Naive B cell (primary cell): Measurements from ENCODE around the gene RCSD1. TPM values are rescaled to one million over a fixed set of nuclear protein-coding genes. Genes with fewer than 3 reads are reported as not detected.
"Not testable (repeated sequence)": the region's sequence is repeated elsewhere in the genome, so short reads cannot be mapped to it uniquely, and the experiment has no call there.

Experiments used
- ATAC-seq, 2 donors: fragments of 150-1000 bp; cut with Tn5 transposase; 2 replicates each; pipeline ENCODE4 v1.10.0; 2021; ENCODE audit warnings: low read depth in 2 of 2, mild to moderate bottlenecking in 2 of 2, moderate library complexity in 2 of 2
- DNase-seq: peaks from one replicate; pipeline ENCODE4 v3.0.0; 2022
- H3K27ac Mint-ChIP-seq, 6 donors: one replicate each; pipeline ENCODE4 v1.8.0; 2020 to 2022; ENCODE audit warnings: mild to moderate bottlenecking in 6 of 6, mixed read lengths in 6 of 6, moderate library complexity in 5 of 6, inconsistent platforms in 2 of 6
- H3K27me3 Mint-ChIP-seq, 3 donors: one replicate each; pipeline ENCODE4 v1.8.0; 2021 to 2022; ENCODE audit warnings: mixed read lengths in 3 of 3, mild to moderate bottlenecking in 1 of 3
- H3K36me3 Mint-ChIP-seq, 2 donors: one replicate each; pipeline ENCODE4 v1.8.0; 2020 to 2022; ENCODE audit warnings: mixed read lengths in 2 of 2, inconsistent platforms in 1 of 2, mild to moderate bottlenecking in 1 of 2
- H3K4me1 Mint-ChIP-seq, 3 donors: one replicate each; pipeline ENCODE4 v1.8.0; 2020 to 2022; ENCODE audit warnings: mixed read lengths in 3 of 3, inconsistent platforms in 1 of 3, mild to moderate bottlenecking in 1 of 3, moderate library complexity in 1 of 3
- H3K4me3 Mint-ChIP-seq, 8 donors: one replicate each; pipeline ENCODE4 v1.8.0; 2020 to 2022; ENCODE audit warnings: mild to moderate bottlenecking in 8 of 8, mixed read lengths in 8 of 8, moderate library complexity in 8 of 8, inconsistent platforms in 2 of 8
- H3K9me3 Mint-ChIP-seq, 7 donors: one replicate each; pipeline ENCODE4 v1.8.0; 2020 to 2022; ENCODE audit warnings: mixed read lengths in 7 of 7, mild to moderate bottlenecking in 5 of 7, inconsistent platforms in 2 of 7, moderate library complexity in 1 of 7
- polyA plus RNA-seq, 6 donors: library from polyadenylated mRNA; unstranded; fragments of 300-500 nt; fragmentation: Illumina TruSeq; gene quantifications; one replicate each; pipeline ENCODE4 v1.2.3, GENCODE V29; 2021; ENCODE audit warnings: low read depth in 6 of 6

RCSD1 gene
- polyA plus RNA-seq, 6 donors from 2014 or later = 273 to 418 (median 333) TPM

DNA sequence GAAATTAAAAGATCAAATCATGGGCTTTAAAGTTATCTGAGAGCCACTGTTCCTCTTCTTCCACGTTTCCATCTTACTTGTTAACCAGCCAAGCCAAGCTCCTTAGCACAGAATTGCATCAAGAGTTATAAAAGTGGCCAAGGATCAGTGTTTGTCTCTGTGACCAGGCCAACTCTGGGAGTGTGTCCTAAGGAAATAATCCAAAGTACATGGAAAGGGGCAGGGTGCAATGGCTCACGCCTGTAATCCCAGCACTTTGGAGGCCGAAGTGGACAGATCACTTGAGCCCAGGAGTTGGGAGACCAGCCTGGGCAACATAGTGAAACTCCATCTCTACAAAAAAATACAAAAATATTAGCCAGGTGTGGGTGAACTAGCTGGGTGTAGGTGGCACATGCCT, 81.8 kb downstream of the RCSD1 start:
- H3K4me3 Mint-ChIP-seq = peak overlapping the region in 2 of 8 donors; percentile 54 to 58
- H3K27ac Mint-ChIP-seq = no peak overlapping the region
- H3K36me3 Mint-ChIP-seq = peaks cover 0 to 3% of the 10 kb centered on the region in 2 donors

DNA sequence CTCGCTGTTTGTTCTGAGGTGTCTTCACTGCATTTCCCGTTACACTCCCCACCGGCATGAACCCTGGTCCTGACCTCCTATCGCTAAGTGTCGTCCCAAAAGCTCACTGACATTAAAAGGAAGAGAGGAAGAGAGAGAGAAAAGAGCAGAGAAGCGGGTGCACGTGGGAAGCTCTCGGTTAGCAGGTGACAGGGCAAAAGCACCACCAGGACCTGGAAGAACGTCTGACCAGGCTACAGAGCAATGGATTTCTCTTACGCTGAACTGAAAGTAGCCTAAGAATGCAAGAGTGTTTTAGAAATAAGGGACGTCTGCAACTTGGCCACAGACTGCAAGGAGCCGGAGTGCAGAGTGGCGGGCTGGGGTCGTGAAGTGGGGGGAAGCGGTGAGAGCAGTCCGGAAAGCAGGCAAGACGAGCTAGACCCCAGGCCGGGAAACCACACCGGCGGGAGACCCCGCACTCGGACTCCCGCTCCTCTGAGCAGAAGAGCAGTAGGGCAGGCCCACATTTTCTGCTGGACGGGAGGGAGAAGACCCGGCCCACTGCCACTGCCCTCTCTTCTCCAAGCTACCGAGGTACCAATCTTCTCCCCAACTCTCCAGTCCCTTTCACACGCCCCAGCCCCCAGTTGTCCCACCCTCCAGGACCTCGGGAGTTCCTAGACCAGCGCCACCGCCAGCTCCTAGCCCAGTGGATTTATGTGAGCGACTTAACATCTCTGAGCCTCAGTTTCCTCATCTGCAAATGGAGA, 83.5 kb downstream of the RCSD1 start:
- peak overlapping the region; percentile 85 to 97 (median 93) for H3K4me3 Mint-ChIP-seq
- peaks cover 34 to 64% (median 47%) of the 10 kb centered on the region in 3 donors for H3K4me1 Mint-ChIP-seq
- H3K36me3 Mint-ChIP-seq = peaks cover 0 to 3% of the 10 kb centered on the region in 2 donors
- DNase-seq (peak; percentile 23), ATAC-seq (no peak)
- H3K9me3 Mint-ChIP-seq = peaks cover 0 to 9% (median 0%) of the 10 kb centered on the region in 7 donors
- H3K27ac Mint-ChIP-seq = peak overlapping the region; percentile 50 to 100 (median 98)
- no peaks in the 10 kb centered on the region for H3K27me3 Mint-ChIP-seq

More for the DNA sequence above, 81.8 kb downstream of the RCSD1 start:
- peaks cover 0 to 9% (median 0%) of the 10 kb centered on the region in 7 donors for H3K9me3 Mint-ChIP-seq
- DNase-seq (no peak), ATAC-seq (no peak)
- peaks cover 51 to 70% (median 59%) of the 10 kb centered on the region in 3 donors for H3K4me1 Mint-ChIP-seq
- H3K27me3 Mint-ChIP-seq = no peaks in the 10 kb centered on the region

DNA sequence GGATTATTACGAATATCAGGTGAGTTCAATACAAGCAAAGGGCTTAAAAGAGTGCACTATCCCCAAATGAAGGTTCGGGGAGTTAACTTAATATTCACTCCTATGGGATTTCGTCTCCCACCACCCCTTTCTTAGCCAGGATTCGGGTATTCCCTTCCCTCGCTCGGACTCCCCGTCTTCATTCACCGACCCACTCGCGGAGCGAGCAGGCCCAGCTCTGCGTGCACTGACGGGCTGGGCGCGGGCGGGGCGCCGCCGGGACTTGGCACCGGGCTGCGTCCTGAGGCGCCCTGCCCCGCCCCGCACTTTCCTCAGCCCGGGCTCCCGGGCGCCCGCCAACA, 84.0 kb downstream of the RCSD1 start:
- Mint-ChIP-seq H3K9me3 (peaks cover 0 to 9% (median 0%) of the 10 kb centered on the region in 7 donors), H3K36me3 (peaks cover 0 to 3% of the 10 kb centered on the region in 2 donors), H3K27ac (peak overlapping the region in 5 of 6 donors; percentile 88 to 100 (median 99)), H3K4me3 (peak overlapping the region; percentile 85 to 97 (median 93)), H3K4me1 (peaks cover 31 to 62% (median 45%) of the 10 kb centered on the region in 3 donors), H3K27me3 (no peaks in the 10 kb centered on the region)
- ATAC-seq (peak; percentile 52 to 55), DNase-seq (no peak)

DNA sequence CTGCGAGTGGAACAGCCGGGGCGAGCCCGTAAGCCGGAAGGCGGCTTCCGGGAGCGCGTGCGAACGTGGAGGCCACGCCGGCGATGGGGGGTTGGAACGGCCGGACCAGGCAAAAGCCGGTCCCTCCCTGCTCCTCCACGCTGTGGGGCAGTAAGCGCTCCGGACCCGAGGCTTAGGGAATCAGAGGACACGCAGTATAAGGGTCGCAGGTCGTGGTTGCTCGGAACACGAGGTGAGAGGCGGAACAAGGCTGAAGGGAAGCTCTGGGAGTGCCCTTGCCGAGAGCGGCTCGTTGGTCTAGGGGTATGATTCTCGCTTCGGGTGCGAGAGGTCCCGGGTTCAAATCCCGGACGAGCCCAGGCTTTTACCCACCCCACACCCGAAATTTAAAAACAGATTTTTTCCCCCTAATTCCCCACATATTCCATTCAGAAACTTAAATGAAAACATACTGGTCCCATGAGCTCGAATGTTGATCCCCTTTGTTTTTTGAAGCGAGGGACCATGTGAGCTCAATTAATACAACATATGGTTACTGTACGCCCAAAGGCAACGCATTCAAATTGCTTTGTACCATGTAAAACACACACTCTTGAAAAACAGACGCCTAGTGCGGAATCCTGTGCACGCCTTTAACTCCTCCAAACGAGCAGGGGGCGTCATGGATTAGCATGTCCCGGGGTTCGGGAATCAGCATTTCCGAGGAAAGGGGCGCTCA, 84.6 kb downstream of the RCSD1 start:
- ATAC-seq (peak; percentile 55 to 58), DNase-seq (peak; percentile 82)
- peaks cover 0 to 3% of the 10 kb centered on the region in 2 donors for H3K36me3 Mint-ChIP-seq
- peaks cover 0 to 9% (median 0%) of the 10 kb centered on the region in 7 donors for H3K9me3 Mint-ChIP-seq
- H3K27ac Mint-ChIP-seq = peak overlapping the region; percentile 83 to 100 (median 98)
- H3K4me3 Mint-ChIP-seq = peak overlapping the region; percentile 85 to 97 (median 93)
- no peaks in the 10 kb centered on the region for H3K27me3 Mint-ChIP-seq
- peaks cover 33 to 62% (median 47%) of the 10 kb centered on the region in 3 donors for H3K4me1 Mint-ChIP-seq

DNA sequence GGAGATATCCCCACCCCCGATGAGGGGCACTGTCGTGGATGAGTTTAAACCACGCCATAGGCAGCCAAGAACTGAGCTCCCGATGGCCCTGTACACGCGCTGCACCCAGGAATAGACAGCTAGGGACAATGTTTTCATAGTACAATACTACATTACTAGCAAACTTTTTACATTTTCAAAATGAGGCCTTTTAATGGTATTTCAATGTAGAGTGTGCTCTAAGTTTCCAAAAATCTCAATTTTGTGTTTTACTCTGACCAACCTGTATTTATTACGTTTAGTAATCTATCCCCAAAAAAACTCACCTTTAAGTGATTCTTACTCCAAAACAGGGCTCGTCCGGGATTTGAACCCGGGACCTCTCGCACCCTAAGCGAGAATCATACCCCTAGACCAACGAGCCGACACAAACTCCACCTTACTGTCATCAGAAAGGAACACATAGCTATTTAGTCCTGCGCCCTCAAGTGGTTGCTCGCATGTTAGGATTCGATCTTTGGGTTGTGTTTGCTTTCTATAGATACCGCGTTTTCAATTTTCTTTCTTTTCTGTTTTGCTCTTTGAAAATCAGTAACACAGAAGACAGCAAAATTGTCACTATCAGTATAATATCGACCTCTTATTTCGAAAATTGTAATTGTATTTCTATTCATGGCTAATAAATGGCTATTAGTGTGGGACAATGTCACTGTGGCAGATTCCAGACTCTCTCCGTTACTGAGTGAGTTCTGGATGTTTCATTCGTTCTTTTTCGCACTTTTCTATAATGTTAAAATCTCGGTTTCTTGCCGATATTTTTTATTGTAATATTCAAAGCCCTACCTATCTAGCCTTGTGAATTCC, 85.3 kb downstream of the RCSD1 start:
- Mint-ChIP-seq H3K36me3 (peaks cover 0 to 3% of the 10 kb centered on the region in 2 donors), H3K4me1 (peaks cover 36 to 62% (median 55%) of the 10 kb centered on the region in 3 donors), H3K27me3 (no peaks in the 10 kb centered on the region), H3K27ac (peak overlapping the region; percentile 83 to 100 (median 98)), H3K9me3 (peaks cover 0 to 9% (median 0%) of the 10 kb centered on the region in 7 donors), H3K4me3 (peak overlapping the region; percentile 85 to 97 (median 93))
- DNase-seq = peak; percentile 82
- ATAC-seq = peak; percentile 60 to 66

DNA sequence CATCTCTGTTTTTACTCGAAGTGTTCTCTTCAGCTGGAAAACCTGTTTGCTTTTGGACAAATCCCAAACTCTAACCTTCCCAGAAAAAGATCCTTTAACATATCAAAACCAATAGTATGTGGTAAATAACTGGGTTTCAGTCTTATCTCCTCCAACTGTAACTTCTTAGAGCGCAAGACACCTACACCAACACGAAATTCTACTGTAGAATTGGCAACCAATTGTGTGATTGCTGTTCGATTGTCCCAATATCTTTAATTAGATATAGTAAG, 85.9 kb downstream of the RCSD1 start:
- Mint-ChIP-seq H3K36me3 (peaks cover 0 to 3% of the 10 kb centered on the region in 2 donors), H3K9me3 (peaks cover 0 to 9% (median 0%) of the 10 kb centered on the region in 7 donors), H3K4me1 (peaks cover 39 to 67% (median 59%) of the 10 kb centered on the region in 3 donors), H3K27ac (peak overlapping the region in 5 of 6 donors; percentile 55 to 100 (median 99)), H3K4me3 (peak overlapping the region; percentile 85 to 97 (median 93)), H3K27me3 (no peaks in the 10 kb centered on the region)
- DNase-seq (no peak), ATAC-seq (no peak)

DNA sequence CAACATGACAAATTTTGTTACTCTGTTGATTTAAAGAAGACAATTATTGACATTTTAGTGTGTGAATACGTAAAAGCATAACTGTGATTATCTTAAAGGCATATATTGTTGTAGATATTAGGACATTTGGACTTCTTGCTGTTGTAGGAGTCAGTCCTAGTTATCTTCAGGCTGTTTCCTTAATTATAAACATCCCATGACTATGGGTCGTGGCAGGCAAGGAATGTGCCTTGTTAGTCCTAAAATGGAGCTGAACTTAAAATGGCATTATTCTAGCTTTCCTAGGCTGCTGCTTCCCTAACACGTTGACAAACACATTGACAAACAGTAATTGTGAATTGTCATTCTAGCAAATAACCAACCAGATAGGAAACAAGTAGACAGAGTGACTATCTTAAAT, 87.3 kb downstream of the RCSD1 start:
- H3K27me3 Mint-ChIP-seq = no peaks in the 10 kb centered on the region
- H3K4me1 Mint-ChIP-seq = peaks cover 49 to 74% (median 70%) of the 10 kb centered on the region in 3 donors
- DNase-seq = no peak
- H3K27ac Mint-ChIP-seq = peak overlapping the region in 1 of 6 donors; percentile 100
- no peak for ATAC-seq
- H3K36me3 Mint-ChIP-seq = peaks cover 3 to 7% of the 10 kb centered on the region in 2 donors
- H3K4me3 Mint-ChIP-seq = peak overlapping the region in 5 of 8 donors; percentile 51 to 97 (median 89)
- peaks cover 0 to 9% (median 0%) of the 10 kb centered on the region in 7 donors for H3K9me3 Mint-ChIP-seq

DNA sequence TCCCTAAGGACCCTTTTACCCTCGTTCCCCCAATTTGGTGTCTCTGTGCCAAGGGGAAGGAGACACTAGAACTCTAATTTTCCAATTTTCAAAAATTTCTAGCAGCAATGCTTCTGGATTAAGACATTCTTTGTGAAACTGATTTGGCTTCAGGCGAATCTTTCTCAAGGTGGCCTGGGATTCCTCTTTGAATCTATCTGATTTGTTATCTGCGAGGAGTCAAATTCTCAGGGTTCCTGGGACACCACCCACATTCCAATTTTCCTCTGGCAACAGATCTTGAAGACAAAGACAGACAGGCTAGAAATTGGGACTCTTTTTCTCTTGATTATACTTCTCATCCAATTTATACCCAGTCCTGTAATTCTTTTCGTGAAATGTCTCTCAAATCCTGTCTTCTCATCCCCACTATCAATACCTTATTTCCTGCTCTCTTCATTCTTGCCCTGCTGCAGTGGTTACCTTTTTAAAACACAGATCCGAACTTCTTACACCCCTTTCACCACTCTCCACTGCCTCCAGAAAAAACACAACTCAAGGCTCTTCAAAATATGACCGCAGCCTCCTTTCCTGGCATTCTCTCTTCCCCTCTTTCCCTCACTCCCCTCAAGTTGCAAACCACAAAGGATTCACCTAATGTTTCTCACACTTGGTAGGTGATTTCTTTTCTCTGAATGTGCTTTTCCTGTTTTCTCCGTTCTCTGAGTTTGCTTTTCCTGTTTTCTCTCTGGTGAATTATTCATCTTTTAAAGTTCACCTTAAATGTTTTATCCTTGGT, 89.1 kb downstream of the RCSD1 start:
- Mint-ChIP-seq H3K4me3 (peak overlapping the region in 7 of 8 donors; percentile 17 to 88 (median 55)), H3K9me3 (peaks cover 0 to 9% (median 0%) of the 10 kb centered on the region in 7 donors), H3K27me3 (no peaks in the 10 kb centered on the region), H3K4me1 (peaks cover 47 to 76% (median 68%) of the 10 kb centered on the region in 3 donors), H3K36me3 (peaks cover 3 to 7% of the 10 kb centered on the region in 2 donors), H3K27ac (peak overlapping the region in 5 of 6 donors; percentile 71 to 86 (median 79))
- ATAC-seq (no peak), DNase-seq (no peak)

DNA sequence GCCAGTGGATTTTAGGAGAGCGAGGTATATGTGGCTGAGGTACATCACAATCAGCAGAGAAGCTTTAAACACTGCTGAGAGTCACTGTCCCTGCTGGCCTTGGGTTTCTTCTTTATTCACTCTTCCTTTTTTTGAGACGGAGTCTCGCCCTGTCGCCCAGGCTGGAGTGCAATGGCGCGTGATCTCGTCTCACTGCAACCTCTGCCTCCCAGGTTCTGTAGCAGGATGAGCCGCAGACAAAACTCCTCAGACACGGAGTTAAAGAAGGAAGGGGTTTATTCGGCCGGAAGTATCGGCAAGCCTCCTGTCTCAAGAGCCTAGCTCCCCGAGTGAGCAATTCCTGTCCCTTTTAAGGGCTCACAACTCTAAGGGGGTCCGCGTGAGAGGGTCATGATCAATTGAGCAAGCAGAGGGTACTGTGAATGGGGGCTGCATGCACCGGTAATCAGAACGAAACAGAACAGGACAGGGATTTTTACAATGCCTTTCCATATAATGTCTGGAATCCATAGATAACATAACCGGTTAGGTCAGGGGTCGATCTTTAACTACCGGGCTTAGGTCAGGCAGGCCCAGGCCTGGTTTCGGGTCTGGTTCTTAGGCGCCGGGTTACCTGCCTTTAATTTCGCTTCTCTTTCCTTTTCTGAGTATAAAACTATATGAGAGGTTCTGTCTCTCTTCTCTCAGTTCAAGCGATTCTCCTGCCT, 89.8 kb downstream of the RCSD1 start:
- not testable (repeated sequence) for ATAC-seq, H3K9me3 Mint-ChIP-seq, H3K36me3 Mint-ChIP-seq, H3K27me3 Mint-ChIP-seq
- Mint-ChIP-seq H3K4me1 (peaks cover 44 to 77% (median 66%) of the 10 kb centered on the region in 3 donors), H3K27ac (peak overlapping the region in 5 of 6 donors; percentile 65 to 86 (median 79)), H3K4me3 (peak overlapping the region in 7 of 8 donors; percentile 33 to 97 (median 70))
- peak; percentile 33 for DNase-seq

DNA sequence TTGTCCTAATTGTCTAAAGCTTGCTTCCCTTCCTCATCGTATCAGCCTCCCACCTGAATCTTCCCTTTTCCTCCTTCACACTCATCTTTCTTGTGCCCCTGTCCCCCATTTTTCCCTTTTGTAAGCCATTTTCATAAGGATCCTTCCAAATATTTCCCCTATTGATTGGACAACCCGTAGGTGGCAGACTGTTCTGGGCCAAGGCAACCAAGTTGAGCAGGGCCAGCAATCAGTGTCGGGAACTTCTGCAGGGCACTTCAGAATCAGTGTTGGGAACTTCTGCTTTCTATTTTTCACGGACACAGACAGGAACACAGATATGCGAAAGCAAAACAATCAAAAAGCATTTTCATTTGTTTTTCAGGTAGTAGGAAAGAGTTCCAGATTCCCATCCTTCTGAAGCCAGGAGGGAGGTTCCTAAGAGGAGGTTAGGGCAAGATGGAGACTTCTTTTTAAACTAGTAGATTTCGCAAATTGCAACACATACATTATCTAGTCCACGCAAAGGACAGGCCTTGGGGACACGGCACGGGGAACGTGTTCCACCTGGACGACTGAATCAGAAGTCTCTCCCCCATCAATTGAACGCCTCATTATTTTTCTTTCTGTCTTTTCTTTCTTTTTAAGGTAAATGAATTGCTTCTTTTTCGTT, 91.1 kb downstream of the RCSD1 start:
- peak overlapping the region; percentile 73 to 93 (median 88) for H3K27ac Mint-ChIP-seq
- H3K9me3 Mint-ChIP-seq = no peaks in the 10 kb centered on the region
- H3K4me3 Mint-ChIP-seq = peak overlapping the region; percentile 87 to 100 (median 96)
- ATAC-seq = peak; percentile 44 to 47
- peak; percentile 53 for DNase-seq
- peaks cover 0 to 7% of the 10 kb centered on the region in 2 donors for H3K36me3 Mint-ChIP-seq
- peaks cover 38 to 72% (median 58%) of the 10 kb centered on the region in 3 donors for H3K4me1 Mint-ChIP-seq
- H3K27me3 Mint-ChIP-seq = no peaks in the 10 kb centered on the region

DNA sequence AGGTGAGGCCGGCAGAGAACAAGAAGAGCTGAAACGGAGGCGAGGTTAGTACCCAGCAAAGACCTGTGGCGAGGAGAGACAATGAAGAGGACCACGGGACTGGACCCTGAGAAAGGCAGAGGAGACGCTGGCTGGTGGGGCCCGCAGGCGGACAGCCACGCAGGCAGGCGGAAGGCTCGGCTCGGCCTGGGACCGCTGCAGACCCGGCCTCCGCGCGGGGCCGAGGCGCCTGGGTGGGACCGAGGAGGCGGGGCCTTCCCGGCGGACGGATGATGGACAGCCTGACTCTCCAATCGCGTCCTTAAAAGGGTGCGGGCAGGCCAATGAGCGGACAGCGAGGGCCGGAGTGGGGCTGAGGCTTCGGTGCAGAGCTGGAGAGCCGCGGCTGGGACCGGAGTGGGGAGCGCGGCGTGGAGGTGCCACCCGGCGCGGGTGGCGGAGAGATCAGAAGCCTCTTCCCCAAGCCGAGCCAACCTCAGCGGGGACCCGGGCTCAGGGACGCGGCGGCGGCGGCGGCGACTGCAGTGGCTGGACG, 91.7 kb downstream of the RCSD1 start, which contains the start of gene MPZL1:
Gene MPZL1, plus strand, starts transcription at position 366 of the 535 bp plus-strand sequence. CDS start 170 bp downstream, outside the sequence.
- peak within 1 kb of the TSS; percentile 87 to 100 (median 96) for H3K4me3 Mint-ChIP-seq
- H3K27me3 Mint-ChIP-seq = no peaks in the 10 kb centered on the region
- no peaks in the 10 kb centered on the region for H3K9me3 Mint-ChIP-seq
- peak within 1 kb of the TSS; percentile 86 to 96 (median 92) for H3K27ac Mint-ChIP-seq
- ATAC-seq (peak; percentile 92 to 93), DNase-seq (peak; percentile 90)
- peaks cover 41 to 74% (median 61%) of the 10 kb centered on the region in 3 donors for H3K4me1 Mint-ChIP-seq
- H3K36me3 Mint-ChIP-seq = peaks cover 0 to 7% of the 10 kb centered on the region in 2 donors
